IMR-90 (cell line): ENCODE data around the gene RASSF4. TPM values are rescaled to one million over a fixed set of nuclear protein-coding genes. Genes with fewer than 3 reads are reported as not detected.
A peak's percentile ranks its signal among the peaks of the same experiment; 100 is the strongest.

Source experiments
- ATAC-seq: fragments of 200-7000 bp; cut with Tn5 transposase; 2 replicates; pipeline ENCODE4 v1.9.1; 2020; ENCODE audit warnings: low read depth, mild to moderate bottlenecking, moderate library complexity
- BruUV-seq: library from RNA; stranded (reverse); fragments of 400-500 nt; replicated peaks from 2 replicates; lab custom pipeline; 2021; lab: Mats Ljungman, UMichigan
- CTCF ChIA-PET: fragments of 300-600 bp; formaldehyde crosslinking; extraction: SDS; loops from one replicate; lab custom pipeline; 2021; ENCODE audit warnings: antibody characterized with exemption; lab: Yijun Ruan, JAX
- POLR2A ChIA-PET: fragments of 300-600 bp; sonication (Branson Sonifier 250); formaldehyde crosslinking; loops from one replicate; lab custom pipeline; 2022; ENCODE audit warnings: antibody characterized with exemption; ENCODE audit not compliant: unreplicated experiment; lab: Charles Lee
- DNase-seq: peaks from one replicate; pipeline ENCODE4 v3.0.0; 2013
- H2AFZ ChIP-seq: replicated peaks from 2 replicates; pipeline ENCODE3; 2013; ENCODE audit warnings: low read length, mild to moderate bottlenecking; ENCODE audit not compliant: poor library complexity
- H2AK5ac ChIP-seq: 2 replicates; pipeline ENCODE4 v1.6.1; 2013; ENCODE audit warnings: low read depth, low read length, inconsistent platforms
- H2AK9ac ChIP-seq: replicated peaks from 2 replicates; pipeline ENCODE3; 2013; ENCODE audit warnings: mild to moderate bottlenecking, low read depth, low read length, moderate library complexity; ENCODE audit not compliant: poor library complexity
- H2BK120ac ChIP-seq: 2 replicates; pipeline ENCODE4 v1.6.1; 2013; ENCODE audit warnings: low read depth, low read length, inconsistent platforms
- H2BK15ac ChIP-seq: 3 replicates; pipeline ENCODE4 v1.6.1; 2013; ENCODE audit warnings: low read depth, low read length, inconsistent platforms
- H2BK20ac ChIP-seq: 2 replicates; pipeline ENCODE4 v1.6.1; 2013; ENCODE audit warnings: low read depth, mild to moderate bottlenecking, inconsistent platforms, low read length, moderate library complexity
- H2BK5ac ChIP-seq: 2 replicates; pipeline ENCODE4 v1.6.1; 2013; ENCODE audit warnings: mild to moderate bottlenecking, low read depth, low read length, inconsistent platforms; ENCODE audit not compliant: poor library complexity, severe bottlenecking
- H3K14ac ChIP-seq: replicated peaks from 2 replicates; pipeline ENCODE4 v1.6.1; 2013; ENCODE audit warnings: low read depth, low read length, inconsistent platforms
- H3K18ac ChIP-seq: 2 replicates; pipeline ENCODE4 v1.6.1; 2013; ENCODE audit warnings: low read depth, low read length, control low read depth
- H3K23ac ChIP-seq: 2 replicates; pipeline ENCODE4 v1.6.1; 2013; ENCODE audit warnings: low read depth, low read length, inconsistent platforms
- H3K27ac ChIP-seq: 2 replicates; pipeline ENCODE4 v1.5.1; 2013; ENCODE audit warnings: mild to moderate bottlenecking, control low read depth, low read length; ENCODE audit not compliant: insufficient read depth
- H3K27me3 ChIP-seq: 2 replicates; pipeline ENCODE4 v1.6.1; 2013; ENCODE audit warnings: low read length; ENCODE audit not compliant: control insufficient read depth, insufficient read depth
- H3K36me3 ChIP-seq: 2 replicates; pipeline ENCODE4 v1.6.1; 2013; ENCODE audit warnings: low read length, mixed read lengths; ENCODE audit not compliant: control insufficient read depth, insufficient read depth
- H3K4ac ChIP-seq: 2 replicates; pipeline ENCODE4 v1.6.1; 2013; ENCODE audit warnings: low read depth, low read length, inconsistent platforms
- H3K4me1 ChIP-seq: 2 replicates; pipeline ENCODE4 v1.6.1; 2013; ENCODE audit warnings: low read length, mixed read lengths; ENCODE audit not compliant: control insufficient read depth, insufficient read depth
- H3K4me2 ChIP-seq: 2 replicates; pipeline ENCODE4 v1.6.1; 2013; ENCODE audit warnings: low read depth, mild to moderate bottlenecking, control low read depth, low read length, moderate library complexity
- H3K4me3 ChIP-seq: 2 replicates; pipeline ENCODE4 v1.5.1; 2013; ENCODE audit warnings: low read depth, mild to moderate bottlenecking, control low read depth, low read length, moderate library complexity; ENCODE audit not compliant: insufficient read depth
- H3K56ac ChIP-seq: 2 replicates; pipeline ENCODE4 v1.6.1; 2013; ENCODE audit warnings: low read length, inconsistent platforms; ENCODE audit not compliant: insufficient read depth; ENCODE audit errors: extremely low read depth
- H3K79me1 ChIP-seq, 2 experiments: 2 replicates each; pipeline ENCODE4 v1.6.1; 2013; ENCODE audit warnings: low read length in 2 of 2, inconsistent platforms in 1 of 2, low read depth in 1 of 2
- H3K9ac ChIP-seq: 2 replicates; pipeline ENCODE4 v1.6.1; 2013; ENCODE audit warnings: low read depth, low read length, control low read depth
- H3K9me1 ChIP-seq: 2 replicates; pipeline ENCODE4 v1.6.1; 2013; ENCODE audit warnings: low read length, inconsistent platforms; ENCODE audit not compliant: insufficient read depth
- H3K9me3 ChIP-seq: 2 replicates; pipeline ENCODE4 v1.6.1; 2013; ENCODE audit warnings: low read length; ENCODE audit not compliant: control insufficient read depth, insufficient read depth
- H4K20me1 ChIP-seq: 2 replicates; pipeline ENCODE4 v1.6.1; 2013; ENCODE audit warnings: low read length, inconsistent platforms; ENCODE audit not compliant: insufficient read depth
- H4K5ac ChIP-seq: 2 replicates; pipeline ENCODE4 v1.6.1; 2013; ENCODE audit warnings: mild to moderate bottlenecking, low read depth, low read length, control low read depth
- H4K8ac ChIP-seq, 2 experiments: 2 replicates each; pipeline ENCODE4 v1.6.1; 2013; ENCODE audit warnings: low read depth in 2 of 2, low read length in 2 of 2, control low read depth in 1 of 2, inconsistent platforms in 1 of 2
- H4K91ac ChIP-seq: 2 replicates; pipeline ENCODE4 v1.6.1; 2013; ENCODE audit warnings: low read depth, low read length, inconsistent platforms; ENCODE audit not compliant: insufficient read depth
- FOS ChIP-seq: fragments of 150-350 bp; IDR thresholded peaks from 2 replicates; pipeline ENCODE4 v1.6.1; 2016; ENCODE audit warnings: low read depth, low read length
- RFX5 ChIP-seq: IDR thresholded peaks from 2 replicates; pipeline ENCODE4 v1.8.0; 2012; ENCODE audit warnings: low read depth, mild to moderate bottlenecking, low read length, moderate library complexity
- WGBS, 2 experiments: methylation state at CpG; one replicate each; pipeline versions ENCODE4 v1.1.5 to v1.1.7; 2013; ENCODE audit warnings: missing lambda C conversion rate in 2 of 2; ENCODE audit not compliant: insufficient read length in 1 of 2; ENCODE audit errors: extremely low coverage in 2 of 2; 5-methylcytosine and 5-hydroxymethylcytosine counted together
- dilution Hi-C: fragments of 300-500 bp; cut with HindIII; formaldehyde crosslinking; loops from one replicate; pipeline ENCODE4 v1.14.3; 2018; ENCODE audit warnings: low sequenced_read_pairs; ENCODE audit not compliant: unreplicated experiment
- in situ Hi-C: fragments of 300-500 bp; cut with MboI; formaldehyde crosslinking; loops from 3 replicates; pipeline ENCODE4 v1.14.3; 2019; ENCODE audit warnings: low sequenced_read_pairs, inconsistent platforms, mixed read lengths
- intact Hi-C: fragments of 100-400 bp; cut with micrococcal nuclease; formaldehyde crosslinking; loops from 2 replicates; pipeline ENCODE4 v1.10.0; 2022
- polyA plus RNA-seq, 3 experiments: library from polyadenylated mRNA; depleted of rRNA; stranded (reverse); fragments of >200 nt; gene quantifications; 2 replicates each; pipeline ENCODE4 v1.2.3, GENCODE V29; 2012; ENCODE audit warnings: low replicate concordance in 1 of 3
- total RNA-seq: library from RNA; depleted of rRNA; stranded (reverse); fragments of >200 nt; gene quantifications from 2 replicates; pipeline ENCODE4 v1.2.3, GENCODE V29; 2012

RASSF4 gene
- total and polyA plus RNA-seq, 2 of the 4 experiments (the other 2 are of a cell fraction), result 5.9 to 8.6 TPM

GRCh38 chr10:44958196-44958897 is 1.3 kb upstream of the RASSF4 start:
- peak overlapping the region; percentile 11; the same call in 1 of the 2 replicates for H2AK5ac ChIP-seq
- H3K4me1 ChIP-seq, result peaks cover 11% of the 10 kb centered on the region
- intact Hi-C loops (no loop called here), in situ Hi-C loops (no loop called here), dilution Hi-C loops (no loop called here)
- H2AK9ac ChIP-seq, result peak overlapping the region; percentile 17
- POLR2A ChIA-PET, result no interaction called here
- H3K4me2 ChIP-seq, result peak overlapping the region; percentile 83
- H2BK20ac ChIP-seq, result no peak overlapping the region
- H4K20me1 ChIP-seq, result no peaks in the 10 kb centered on the region
- H2BK15ac ChIP-seq, result no peak overlapping the region
- no peak overlapping the region; the same call in 1 of the 2 replicates for H3K14ac ChIP-seq
- peaks cover 8% of the 10 kb centered on the region; the same call in 1 of the 2 replicates for H3K36me3 ChIP-seq
- ATAC-seq, result no peak
- peak overlapping the region; percentile 78 for H3K9ac ChIP-seq
- peaks cover 11 to 27% of the 10 kb centered on the region in 2 experiments; a peak in 3 of 4 replicates for H3K79me1 ChIP-seq
- peak overlapping the region; percentile 89 for H3K4me3 ChIP-seq
- peak; percentile 70 for DNase-seq
- peak; percentile 44; the same call in 1 of the 2 replicates for TF ChIP-seq FOS
- no peak for TF ChIP-seq RFX5
- H3K23ac ChIP-seq, result 0 out of 2 replicates have a peak overlapping the region, but pooled peaks have one; percentile 7
- peaks cover 6% of the 10 kb centered on the region for H3K9me1 ChIP-seq
- peak overlapping the region; percentile 82; the same call in 1 of the 2 replicates for H3K4ac ChIP-seq
- CTCF ChIA-PET, result no interaction called here
- TSS peak; percentile 31 for BruUV-seq
- no peak overlapping the region for H3K56ac ChIP-seq
- H4K8ac ChIP-seq, result no peak overlapping the region
- peaks cover 2% of the 10 kb centered on the region; the same call in 1 of the 2 replicates for H3K9me3 ChIP-seq
- H2BK5ac ChIP-seq, result no peak overlapping the region
- H4K5ac ChIP-seq, result no peak overlapping the region
- H3K27me3 ChIP-seq, result no peaks in the 10 kb centered on the region
- no peak overlapping the region for H3K18ac ChIP-seq
- WGBS, 2 experiments, result 100% methylated on average over 1 of the region's 5 CpGs; no CpG with 5 or more reads in 1 of the 2 experiments
- H4K91ac ChIP-seq, result no peak overlapping the region
- peak overlapping the region; percentile 4 for H2AFZ ChIP-seq
- H2BK120ac ChIP-seq, result no peak overlapping the region
- no peak overlapping the region for H3K27ac ChIP-seq
